ENCODE data around the gene PRR23E. TPM values are rescaled to one million over a fixed set of nuclear protein-coding genes. Genes with fewer than 3 reads are reported as not detected.

Gene PRR23E
- total RNA-seq, 1 experiment from 2014 or later, result not detected

- TF ChIP-seq CTCF (IDR thresholded peaks at IDR 0.05), result no peak
- TF ChIP-seq POLR2AphosphoS5 (IDR thresholded peaks at IDR 0.05; ENCODE audit: low read depth, low read length), result no peak
- no peak for TF ChIP-seq REST (IDR thresholded peaks at IDR 0.05; ENCODE audit: insufficient read depth in 1 of 2, low read depth in 2 of 2, low read length in 1 of 2)
- TF ChIP-seq SIN3A (IDR thresholded peaks at IDR 0.05; ENCODE audit: borderline replicate concordance, insufficient read depth, low read depth, low read length), result no peak
- TF ChIP-seq TCF7L2 (IDR thresholded peaks at IDR 0.05; ENCODE audit: low read depth, low read length), result no peak
- no peak for DNase-seq (ENCODE audit: low read depth, low spot score)
- no peaks in the 10 kb centered on the region for H3K27me3 ChIP-seq (ENCODE audit: control insufficient read depth, insufficient read depth, low read length)
- H3K36me3 ChIP-seq (ENCODE audit: control insufficient read depth, insufficient read depth, low read length), result no peaks in the 10 kb centered on the region
- ChIA-PET CTCF (no interaction called here), POLR2A (no interaction called here)
- H3K27ac ChIP-seq (ENCODE audit: low read length), result no peak overlapping the region
- no peak for ATAC-seq
- no peak overlapping the region for H3K4me3 ChIP-seq (ENCODE audit: low read depth in 2 of 2, low read length in 2 of 2)
- intact Hi-C loops (cut with micrococcal nuclease; ENCODE audit: unreplicated experiment) (no loop called here), in situ Hi-C loops (cut with HindIII; ENCODE audit: low pct_unique_long_range_greater_than_20kb, low sequenced_read_pairs) (no loop called here)
- peaks cover 8% of the 10 kb centered on the region; the same call in 1 of the 2 replicates for H3K9me3 ChIP-seq (ENCODE audit: control insufficient read depth, insufficient read depth, low read depth, low read length)
- no TSS peak for BruUV-seq (replicated peaks)
- H3K4me1 ChIP-seq (ENCODE audit: control insufficient read depth, insufficient read depth, low read length), result no peaks in the 10 kb centered on the region
Measured at GRCh38 chr3:127193341-127193740, 410 bp downstream of the PRR23E start.

- intact Hi-C loops (cut with micrococcal nuclease; ENCODE audit: unreplicated experiment), result no loop called here
- ChIA-PET CTCF (no interaction called here), POLR2A (no interaction called here)
- no peak overlapping the region for H3K4me3 ChIP-seq (ENCODE audit: low read depth in 2 of 2, low read length in 2 of 2)
- TF ChIP-seq REST (IDR thresholded peaks at IDR 0.05; ENCODE audit: insufficient read depth in 1 of 2, low read depth in 2 of 2, low read length in 1 of 2) (no peak), CTCF (IDR thresholded peaks at IDR 0.05) (no peak), TCF7L2 (IDR thresholded peaks at IDR 0.05; ENCODE audit: low read depth, low read length) (no peak), POLR2AphosphoS5 (IDR thresholded peaks at IDR 0.05; ENCODE audit: low read depth, low read length) (no peak), SIN3A (IDR thresholded peaks at IDR 0.05; ENCODE audit: borderline replicate concordance, insufficient read depth, low read depth, low read length) (no peak)
- in situ Hi-C loops (cut with HindIII; ENCODE audit: low pct_unique_long_range_greater_than_20kb, low sequenced_read_pairs), result no loop called here
- no peak for ATAC-seq
- no peak overlapping the region for H3K27ac ChIP-seq (ENCODE audit: low read length)
- no peaks in the 10 kb centered on the region for H3K4me1 ChIP-seq (ENCODE audit: control insufficient read depth, insufficient read depth, low read length)
- no peak for DNase-seq (ENCODE audit: low read depth, low spot score)
- H3K9me3 ChIP-seq (ENCODE audit: control insufficient read depth, insufficient read depth, low read depth, low read length), result peaks cover 8% of the 10 kb centered on the region; the same call in 1 of the 2 replicates
- BruUV-seq (replicated peaks), result no TSS peak
- H3K36me3 ChIP-seq (ENCODE audit: control insufficient read depth, insufficient read depth, low read length), result no peaks in the 10 kb centered on the region
- H3K27me3 ChIP-seq (ENCODE audit: control insufficient read depth, insufficient read depth, low read length), result no peaks in the 10 kb centered on the region
Measured at GRCh38 chr3:127193775-127194174, 844 bp downstream of the PRR23E start.

Data from Panc1 (cell line).